Kidney epithelial cell (primary cell): Measurements from ENCODE around the gene KCNAB1. TPM values are rescaled to one million over a fixed set of nuclear protein-coding genes. Genes with fewer than 3 reads are reported as not detected.

Experiments used
- DNase-seq: peaks from one replicate; pipeline ENCODE4 v3.0.0-alpha.2; 2010; ENCODE audit warnings: low read depth
- H3K27me3 ChIP-seq: 2 replicates; pipeline ENCODE4 v1.6.0; 2011; ENCODE audit warnings: low read length; ENCODE audit not compliant: control insufficient read depth, insufficient read depth
- H3K36me3 ChIP-seq: 2 replicates; pipeline ENCODE4 v1.5.1; 2011; ENCODE audit warnings: low read length; ENCODE audit not compliant: control insufficient read depth, insufficient read depth
- H3K4me3 ChIP-seq: 2 replicates; pipeline ENCODE4 v1.5.1; 2011; ENCODE audit warnings: low read depth, mild to moderate bottlenecking, control low read depth, low read length
- CTCF ChIP-seq: IDR thresholded peaks from 2 replicates; pipeline ENCODE4 v1.5.1; 2011; ENCODE audit warnings: mild to moderate bottlenecking, moderate library complexity, low read length, control low read depth, inconsistent platforms; ENCODE audit not compliant: insufficient read depth, poor library complexity, severe bottlenecking
- total RNA-seq: library from RNA; depleted of rRNA; stranded (reverse); fragments of >200 nt; gene quantifications from 2 replicates; pipeline ENCODE4 v1.2.3, GENCODE V29; 2015

KCNAB1 gene
- total RNA-seq, 1 donor from 2014 or later = not detected

DNA sequence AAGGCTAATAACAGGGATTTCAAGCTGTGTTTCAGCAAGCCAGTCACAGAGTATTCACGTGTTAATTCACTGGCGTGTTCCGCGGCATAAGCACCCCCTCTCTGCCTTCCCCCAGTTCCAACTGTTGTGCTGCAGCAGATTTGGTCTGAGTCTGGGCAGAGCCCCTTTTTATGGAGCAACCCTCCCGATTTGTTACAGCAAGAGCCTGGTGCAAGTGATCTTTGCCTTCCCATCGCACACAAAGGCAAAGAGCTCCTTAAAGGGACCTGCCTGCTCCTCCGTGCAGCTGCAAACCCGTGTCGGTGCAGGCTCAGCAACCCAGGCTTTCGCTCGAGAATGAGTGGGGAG, 170.5 kb downstream of the KCNAB1 start:
- TF ChIP-seq CTCF = no peak
- DNase-seq = no peak
- Histone ChIP-seq H3K36me3 (no peaks in the 10 kb centered on the region), H3K4me3 (no peak overlapping the region), H3K27me3 (peaks cover 24% of the 10 kb centered on the region)

DNA sequence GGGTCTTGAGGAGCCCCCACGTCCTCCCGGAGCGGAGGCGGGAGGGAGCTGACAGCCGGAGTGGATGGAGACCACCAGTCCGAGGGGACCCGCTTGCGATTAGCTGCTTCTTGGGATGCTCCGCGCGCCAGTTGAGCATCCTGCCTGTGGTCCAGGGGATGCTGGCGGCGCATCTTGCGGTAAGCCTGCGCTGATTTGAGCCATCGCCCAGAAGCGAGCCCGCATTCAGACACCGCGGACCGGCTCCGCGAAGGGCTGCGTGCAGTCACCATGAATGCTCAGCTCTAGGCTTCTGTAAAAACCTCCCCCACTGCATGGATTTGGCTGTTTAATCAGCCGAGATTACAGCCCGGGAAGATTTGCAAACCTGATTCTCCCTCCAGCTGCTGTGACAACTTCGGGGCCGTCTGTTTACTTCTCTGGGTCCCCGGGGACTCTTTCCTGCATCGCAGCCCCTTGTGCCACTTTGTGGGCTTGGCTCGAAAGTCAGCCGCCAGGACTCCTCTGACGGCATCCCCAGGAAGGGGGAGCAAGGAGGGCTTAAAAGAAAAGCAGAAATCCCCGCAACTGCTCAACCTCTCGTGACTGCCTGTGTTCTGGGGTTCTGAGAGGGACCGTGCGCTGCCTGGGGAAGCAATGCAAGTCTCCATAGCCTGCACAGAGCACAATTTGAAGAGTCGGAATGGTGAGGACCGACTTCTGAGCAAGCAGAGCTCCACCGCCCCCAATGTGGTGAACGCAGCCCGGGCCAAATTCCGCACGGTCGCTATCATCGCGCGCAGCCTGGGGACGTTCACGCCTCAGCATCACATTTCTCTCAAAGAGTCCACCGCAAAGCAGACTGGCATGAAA, 171.1 kb downstream of the KCNAB1 start:
- DNase-seq = no peak
- Histone ChIP-seq H3K27me3 (peaks cover 24% of the 10 kb centered on the region), H3K4me3 (peak overlapping the region; percentile 4), H3K36me3 (no peaks in the 10 kb centered on the region)
- no peak for TF ChIP-seq CTCF

- H3K4me3 ChIP-seq = no peak overlapping the region
- H3K27me3 ChIP-seq = peaks cover 24% of the 10 kb centered on the region
- no peak for DNase-seq
- TF ChIP-seq CTCF = no peak
- H3K36me3 ChIP-seq = no peaks in the 10 kb centered on the region
Observed at GRCh38 chr3:156293566-156293965, 173.2 kb downstream of the KCNAB1 start.

DNA sequence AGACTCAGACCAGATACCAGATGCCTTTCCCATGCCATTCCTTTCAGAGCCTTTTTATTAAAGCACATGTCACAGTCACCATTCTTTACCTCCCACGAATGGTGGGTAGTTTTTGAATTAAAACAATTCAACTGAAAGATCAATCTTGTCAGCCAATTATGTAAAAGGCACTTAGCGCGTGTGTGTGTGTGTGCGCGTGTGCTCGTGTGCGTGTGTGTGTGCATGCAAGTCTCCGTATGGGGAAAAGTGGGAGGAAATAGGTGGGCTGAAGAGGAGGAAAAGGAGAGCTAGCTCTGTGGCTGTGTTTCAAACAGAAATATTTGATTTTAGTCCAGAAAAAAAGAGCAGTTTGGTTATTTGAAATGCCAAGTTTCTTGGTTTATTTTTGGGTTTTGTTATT, 177.2 kb downstream of the KCNAB1 start:
- no peaks in the 10 kb centered on the region for H3K36me3 ChIP-seq
- no peak for TF ChIP-seq CTCF

DNA sequence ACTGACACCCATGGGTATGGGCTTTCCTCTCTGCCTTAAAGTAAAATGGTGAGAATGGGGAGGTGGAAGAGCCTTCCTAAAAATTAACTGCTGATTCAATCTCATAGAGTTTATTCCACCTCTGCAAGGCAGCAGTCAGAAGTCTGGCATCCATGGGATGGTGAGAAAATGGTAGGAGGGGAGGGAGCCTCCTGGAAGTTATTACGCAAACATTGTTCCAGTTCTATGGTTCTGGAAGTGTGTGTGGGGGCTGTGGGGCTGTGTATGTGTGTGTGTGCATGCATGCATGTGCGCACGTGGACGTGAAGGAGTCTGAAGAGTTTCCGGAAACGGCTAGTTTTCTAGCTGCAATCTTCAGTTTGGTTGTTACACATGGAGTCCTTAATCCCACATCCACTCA, 177.6 kb downstream of the KCNAB1 start:
- Histone ChIP-seq H3K4me3 (no peak overlapping the region), H3K36me3 (no peaks in the 10 kb centered on the region), H3K27me3 (peaks cover 3% of the 10 kb centered on the region)
- peak; percentile 21 for DNase-seq
- no peak for TF ChIP-seq CTCF

More for the DNA sequence above, 177.2 kb downstream of the KCNAB1 start:
- H3K4me3 ChIP-seq = no peak overlapping the region
- no peak for DNase-seq
- peaks cover 3% of the 10 kb centered on the region for H3K27me3 ChIP-seq

- no peaks in the 10 kb centered on the region for H3K27me3 ChIP-seq
- TF ChIP-seq CTCF = no peak
- H3K4me3 ChIP-seq = no peak overlapping the region
- H3K36me3 ChIP-seq = no peaks in the 10 kb centered on the region
- DNase-seq = no peak
Observed at GRCh38 chr3:156298938-156299337, 178.6 kb downstream of the KCNAB1 start.
